MCF 10A (cell line): ENCODE data around the gene RIIAD1. TPM values are rescaled to one million over a fixed set of nuclear protein-coding genes. Genes with fewer than 3 reads are reported as not detected.

ENCODE experiments used
- BruUV-seq: library from RNA; stranded (reverse); fragments of 400-500 nt; replicated peaks from 2 replicates; lab custom pipeline; 2021; lab: Mats Ljungman, UMichigan
- CTCF ChIA-PET: fragments of 300-600 bp; sonication (Branson Sonifier 250); formaldehyde crosslinking; extraction: SDS; loops from one replicate; lab custom pipeline; 2021; ENCODE audit warnings: antibody characterized with exemption, inconsistent platforms; lab: Yijun Ruan, JAX
- POLR2A ChIA-PET: fragments of 300-600, 350-650 bp; sonication (Branson Sonifier 250); formaldehyde crosslinking; extraction: SDS; loops from one replicate; lab custom pipeline; 2020; ENCODE audit warnings: antibody characterized with exemption, inconsistent platforms; lab: Yijun Ruan, JAX
- DNase-seq: peaks from one replicate; pipeline ENCODE4 v3.0.0-alpha.2; 2018; ENCODE audit not compliant: unreplicated experiment
- H3K27ac Mint-ChIP-seq: one replicate; pipeline ENCODE4 v1.8.0; 2022; ENCODE audit warnings: mild to moderate bottlenecking, low read depth, mixed read lengths; ENCODE audit not compliant: unreplicated experiment
- H3K27me3 Mint-ChIP-seq: one replicate; pipeline ENCODE4 v1.8.0; 2022; ENCODE audit warnings: mixed read lengths; ENCODE audit not compliant: insufficient read depth, unreplicated experiment
- H3K36me3 Mint-ChIP-seq: one replicate; pipeline ENCODE4 v1.8.0; 2022; ENCODE audit warnings: mild to moderate bottlenecking, moderate library complexity, mixed read lengths; ENCODE audit not compliant: insufficient read depth, unreplicated experiment
- H3K4me1 Mint-ChIP-seq: one replicate; pipeline ENCODE4 v1.8.0; 2022; ENCODE audit warnings: mixed read lengths; ENCODE audit not compliant: insufficient read depth, unreplicated experiment
- H3K4me3 Mint-ChIP-seq: one replicate; pipeline ENCODE4 v1.8.0; 2022; ENCODE audit warnings: mild to moderate bottlenecking, moderate library complexity, mixed read lengths; ENCODE audit not compliant: unreplicated experiment
- H3K9me3 Mint-ChIP-seq: one replicate; pipeline ENCODE4 v1.8.0; 2022; ENCODE audit warnings: mixed read lengths; ENCODE audit not compliant: unreplicated experiment
- intact Hi-C: fragments of 100-400 bp; cut with micrococcal nuclease; formaldehyde crosslinking; loops from 2 replicates; pipeline ENCODE4 v1.14.1; 2022
- total RNA-seq: library from RNA; stranded (reverse); gene quantifications from 2 replicates; pipeline ENCODE4 v1.2.3, GENCODE V29; 2022
- TF ChIP-seq, protein P1 (sequence below): fragments of 200-600 bp; IDR thresholded peaks from one replicate; pipeline ENCODE4 v1.8.0; 2022; ENCODE audit warnings: antibody characterized with exemption, mild to moderate bottlenecking; ENCODE audit not compliant: unreplicated experiment

Gene RIIAD1
- total RNA-seq, 1 experiment from 2014 or later, result not detected

DNA sequence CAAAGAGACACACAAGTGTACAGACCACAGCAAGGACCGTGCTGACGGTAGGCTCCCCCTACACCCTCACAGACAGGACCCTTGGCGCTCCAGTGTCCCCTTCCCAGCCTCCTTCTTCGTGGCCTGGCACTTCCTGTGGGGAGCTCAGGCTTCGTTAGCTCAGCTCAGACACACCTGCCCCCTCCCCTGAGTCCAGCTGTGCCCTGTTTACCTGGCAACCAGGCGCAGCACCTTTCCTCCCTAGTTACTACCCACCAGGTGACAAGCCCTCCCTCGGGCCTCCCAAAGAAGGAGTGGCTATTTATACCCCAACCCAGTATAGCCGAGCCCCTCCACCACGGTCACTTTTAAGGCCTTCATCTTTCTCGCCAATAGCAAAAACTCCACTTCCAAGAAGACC is 9.4 kb upstream of the RIIAD1 start:
- BruUV-seq, result no TSS peak
- Mint-ChIP-seq H3K4me3 (no peak overlapping the region), H3K27me3 (peaks cover 24% of the 10 kb centered on the region), H3K4me1 (peaks cover 12% of the 10 kb centered on the region), H3K9me3 (no peaks in the 10 kb centered on the region), H3K27ac (no peak overlapping the region), H3K36me3 (peaks cover 1% of the 10 kb centered on the region)
- TF ChIP-seq, protein P1, sequence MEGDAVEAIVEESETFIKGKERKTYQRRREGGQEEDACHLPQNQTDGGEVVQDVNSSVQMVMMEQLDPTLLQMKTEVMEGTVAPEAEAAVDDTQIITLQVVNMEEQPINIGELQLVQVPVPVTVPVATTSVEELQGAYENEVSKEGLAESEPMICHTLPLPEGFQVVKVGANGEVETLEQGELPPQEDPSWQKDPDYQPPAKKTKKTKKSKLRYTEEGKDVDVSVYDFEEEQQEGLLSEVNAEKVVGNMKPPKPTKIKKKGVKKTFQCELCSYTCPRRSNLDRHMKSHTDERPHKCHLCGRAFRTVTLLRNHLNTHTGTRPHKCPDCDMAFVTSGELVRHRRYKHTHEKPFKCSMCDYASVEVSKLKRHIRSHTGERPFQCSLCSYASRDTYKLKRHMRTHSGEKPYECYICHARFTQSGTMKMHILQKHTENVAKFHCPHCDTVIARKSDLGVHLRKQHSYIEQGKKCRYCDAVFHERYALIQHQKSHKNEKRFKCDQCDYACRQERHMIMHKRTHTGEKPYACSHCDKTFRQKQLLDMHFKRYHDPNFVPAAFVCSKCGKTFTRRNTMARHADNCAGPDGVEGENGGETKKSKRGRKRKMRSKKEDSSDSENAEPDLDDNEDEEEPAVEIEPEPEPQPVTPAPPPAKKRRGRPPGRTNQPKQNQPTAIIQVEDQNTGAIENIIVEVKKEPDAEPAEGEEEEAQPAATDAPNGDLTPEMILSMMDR, result no peak
- ChIA-PET POLR2A (no interaction called here), CTCF (interaction anchor here (0.6 to 1.1 kb wide), 2 partner anchors 17 to 22 kb away, joined by 3 to 6 read pairs; no protein-coding TSS in a partner anchor)
- intact Hi-C loops, result no loop called here
- DNase-seq, result no peak

DNA sequence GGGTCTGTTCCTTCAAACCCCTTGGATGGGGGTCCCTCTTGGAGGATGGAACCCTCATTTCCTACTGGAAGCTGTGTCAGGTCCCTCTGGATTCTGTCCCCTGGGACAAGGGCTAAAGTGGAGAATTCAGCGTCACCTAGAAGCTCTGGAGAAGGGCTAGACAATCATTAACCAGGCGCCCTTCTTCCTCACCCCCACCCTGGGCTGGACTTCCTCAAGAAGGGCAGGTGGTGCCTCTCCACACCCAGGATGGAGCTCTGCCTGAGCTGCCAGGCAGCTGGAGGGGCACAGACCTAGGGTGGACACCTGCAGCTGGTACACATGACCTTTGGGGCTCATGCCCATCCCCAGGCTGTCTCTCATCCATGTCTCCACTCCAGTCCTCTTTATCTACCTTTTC is 8.3 kb upstream of the RIIAD1 start:
- CTCF ChIA-PET, result interaction anchor here (0.6 to 1.8 kb wide), 7 partner anchors 12 to 287 kb away, joined by 3 to 7 read pairs (median 4); no protein-coding TSS in a partner anchor
- Mint-ChIP-seq H3K9me3 (no peaks in the 10 kb centered on the region), H3K4me3 (no peak overlapping the region), H3K36me3 (no peaks in the 10 kb centered on the region), H3K4me1 (peaks cover 20% of the 10 kb centered on the region), H3K27ac (no peak overlapping the region), H3K27me3 (peaks cover 35% of the 10 kb centered on the region)
- no peak for DNase-seq
- POLR2A ChIA-PET, result interaction anchor here (0.6 to 1.2 kb wide), 2 partner anchors 9 to 175 kb away, joined by 3 read pairs; no protein-coding TSS in a partner anchor
- no TSS peak for BruUV-seq
- TF ChIP-seq, protein P1, result no peak
- intact Hi-C loops, result no loop called here

DNA sequence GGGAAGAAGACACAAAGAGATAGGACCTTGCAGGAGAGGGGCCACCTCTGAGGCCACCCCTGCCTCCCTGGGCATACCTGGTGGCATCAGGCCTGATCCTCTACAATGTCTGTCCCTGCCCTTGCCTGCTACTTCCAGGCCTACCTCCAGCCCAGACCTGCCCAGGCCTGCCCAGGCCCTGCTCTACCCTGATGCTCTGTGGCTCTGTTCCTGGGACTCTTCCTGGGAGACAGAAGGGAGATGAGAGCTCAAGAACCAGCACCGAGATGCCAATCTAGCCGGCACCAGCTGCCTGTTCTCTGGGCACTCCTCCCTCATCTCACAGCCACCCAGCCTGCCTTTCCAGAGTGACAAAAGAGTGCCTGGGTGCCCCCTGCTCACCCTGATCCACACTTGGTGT is 7.4 kb upstream of the RIIAD1 start:
- peak; percentile 44 for DNase-seq
- ChIA-PET POLR2A (interaction anchor here (1.2 kb wide), 1 partner anchor 176 kb away, joined by 3 read pairs; no protein-coding TSS in a partner anchor), CTCF (interaction anchor here (0.7 to 2.9 kb wide), 6 partner anchors 18 to 287 kb away, joined by 3 to 16 read pairs (median 4); no protein-coding TSS in a partner anchor)
- Mint-ChIP-seq H3K4me3 (no peak overlapping the region), H3K36me3 (no peaks in the 10 kb centered on the region), H3K27me3 (peaks cover 43% of the 10 kb centered on the region), H3K9me3 (no peaks in the 10 kb centered on the region), H3K27ac (no peak overlapping the region), H3K4me1 (peaks cover 21% of the 10 kb centered on the region)
- intact Hi-C loops, result no loop called here
- TF ChIP-seq, protein P1, result no peak
- BruUV-seq, result no TSS peak

DNA sequence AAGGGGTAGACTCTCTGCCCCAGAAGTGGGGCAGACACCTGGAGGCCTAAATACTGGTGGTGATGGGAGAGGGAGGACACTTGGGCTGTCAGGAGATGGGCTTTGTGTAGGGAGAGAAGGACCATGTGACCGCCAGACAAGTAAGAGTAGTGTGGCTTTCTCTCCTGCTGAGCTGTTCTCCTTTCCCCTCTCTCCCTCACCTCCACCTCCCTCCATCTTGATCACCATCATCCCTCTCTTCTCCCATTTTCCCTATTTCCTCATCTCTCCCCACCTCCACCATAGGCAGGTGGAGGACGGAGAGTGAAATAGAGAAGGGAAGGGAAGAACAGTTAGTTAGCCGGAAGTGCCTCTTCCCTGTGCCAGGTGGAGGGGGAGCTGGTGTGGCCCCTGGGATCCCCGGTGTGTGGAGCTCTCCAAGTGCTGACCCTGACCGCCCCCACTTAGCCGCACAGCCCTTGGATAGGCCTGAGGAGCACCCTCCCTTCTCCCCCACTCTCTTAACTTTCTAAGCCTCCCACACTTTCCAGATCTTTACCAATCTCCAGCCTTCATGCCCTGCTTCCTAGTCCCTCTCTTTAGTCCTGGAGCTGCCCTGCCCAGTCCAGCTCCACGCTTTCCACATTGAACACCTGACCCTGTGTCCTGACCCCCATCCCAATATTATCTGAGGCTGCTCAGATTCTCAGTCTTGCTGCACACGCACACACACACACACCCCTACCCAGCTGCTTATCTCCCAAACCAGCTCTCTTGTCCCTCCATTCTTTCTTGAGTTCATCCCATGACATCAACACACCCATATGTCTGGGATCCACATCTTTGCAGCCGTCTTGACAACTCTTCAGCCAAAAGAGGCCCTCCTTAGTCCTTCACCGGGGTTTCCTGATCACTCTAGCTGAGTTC is 6.2 kb upstream of the RIIAD1 start:
- no TSS peak for BruUV-seq
- no peak overlapping the region for H3K27ac Mint-ChIP-seq
- no peak for DNase-seq

More for the DNA sequence above, 6.2 kb upstream of the RIIAD1 start:
- POLR2A ChIA-PET, result interaction anchor here (0.9 to 1.6 kb wide), 3 partner anchors 34 to 118 kb away, joined by 3 to 5 read pairs (median 4); no protein-coding TSS in a partner anchor
- Mint-ChIP-seq H3K27me3 (peaks cover 55% of the 10 kb centered on the region), H3K4me3 (no peak overlapping the region), H3K4me1 (peaks cover 21% of the 10 kb centered on the region), H3K9me3 (no peaks in the 10 kb centered on the region), H3K36me3 (no peaks in the 10 kb centered on the region)
- TF ChIP-seq, protein P1, result no peak
- CTCF ChIA-PET, result interaction anchor here (0.6 to 2.9 kb wide), 8 partner anchors 19 to 180 kb away, joined by 3 to 16 read pairs (median 3); no protein-coding TSS in a partner anchor
- intact Hi-C loops, result no loop called here
